Spleen (tissue), 7 donors: ENCODE data around the gene PDE6C.

Experiments used
- CTCF ChIP-seq, 11 experiments: fragments of 200-600 bp in 7 of 11; fragments of 450-650 bp in 4 of 11; sonication (generic) in 4 of 11; IDR thresholded peaks in 8 of 11; conservative IDR thresholded peaks in 3 of 11; 1 replicate in 7 of 11; 2 replicates in 4 of 11; pipeline versions ENCODE4 v1.4.0 to v1.8.0; 2016 to 2021; ENCODE audit warnings: antibody characterized with exemption in 11 of 11, inconsistent platforms in 4 of 11, mild to moderate bottlenecking in 1 of 11
- POLR2A ChIP-seq, 3 donors: fragments of 450-650 bp; IDR thresholded peaks; one replicate each; pipeline ENCODE4 v1.5.1; 2017; ENCODE audit warnings: antibody characterized with exemption in 3 of 3, mild to moderate bottlenecking in 1 of 3
- POLR2AphosphoS5 ChIP-seq, 3 donors: sonication (generic); formaldehyde crosslinking; IDR thresholded peaks; one replicate each; pipeline ENCODE4 v1.5.1; 2017; ENCODE audit warnings: antibody characterized with exemption in 3 of 3
- donor health status: DM: no; HTN: no; CAD: no; lungs with moderate emphysema.
- donor health status: DM: no; HTN: no; CAD: no.
- donor health status: DM: no; HTN: no; CAD: no.

- TF ChIP-seq POLR2AphosphoS5 (IDR thresholded peaks at IDR 0.05) (no peak), CTCF (IDR thresholded peaks at IDR 0.05 in 8 of 11, conservative IDR thresholded peaks at IDR 0.05 in 3 of 11) (no peak), POLR2A (IDR thresholded peaks at IDR 0.05) (no peak)
Measured at GRCh38 chr10:93666030-93666429, 53.7 kb downstream of the PDE6C start.
